Transverse colon (tissue), 4 donors: ENCODE measurements around the gene SEPTIN14. TPM values are rescaled to one million over a fixed set of nuclear protein-coding genes. Genes with fewer than 3 reads are reported as not detected.
"Not testable (repeated sequence)": the region's sequence is repeated elsewhere in the genome, so short reads cannot be mapped to it uniquely, and the experiment has no call there.

ENCODE experiments used
- DNase-seq: peaks from one replicate; pipeline ENCODE4 v3.0.0-alpha.2; 2019
- H3K27ac ChIP-seq, 4 donors: fragments of 200-600 bp; sonication (generic); 2 replicates each; pipeline ENCODE4 v1.5.1; 2016 to 2018; ENCODE audit warnings: inconsistent platforms in 4 of 4
- H3K27me3 ChIP-seq: fragments of 200-600 bp; sonication (generic); 2 replicates; pipeline ENCODE4 v1.5.1; 2017; ENCODE audit warnings: inconsistent platforms
- H3K36me3 ChIP-seq, 4 donors: fragments of 200-600 bp; sonication (generic); 2 replicates each; pipeline ENCODE4 v1.5.1; 2017 to 2019; ENCODE audit warnings: inconsistent platforms in 4 of 4
- H3K4me1 ChIP-seq, 4 donors: fragments of 200-600 bp; sonication (generic); 2 replicates each; pipeline ENCODE4 v1.5.1; 2017 to 2020; ENCODE audit warnings: inconsistent platforms in 4 of 4
- H3K4me3 ChIP-seq, 4 donors: fragments of 200-600 bp; sonication (generic); 1 replicate in 1 of 4; 2 replicates in 3 of 4; pipeline versions ENCODE4 v1.5.1 to v1.6.1; 2017 to 2019; ENCODE audit warnings: inconsistent platforms in 4 of 4
- H3K9me3 ChIP-seq, 2 donors: fragments of 200-600 bp; sonication (generic); 2 replicates each; pipeline ENCODE4 v1.5.1; 2017 to 2019; ENCODE audit warnings: inconsistent platforms in 2 of 2
- EP300 ChIP-seq: sonication (generic); formaldehyde crosslinking; IDR thresholded peaks from one replicate; pipeline ENCODE4 v1.6.1; 2017; ENCODE audit warnings: antibody characterized with exemption, low read depth
- POLR2A ChIP-seq: fragments of 450-650 bp; IDR thresholded peaks from one replicate; pipeline ENCODE4 v1.6.1; 2016; ENCODE audit warnings: antibody characterized with exemption, mild to moderate bottlenecking, moderate library complexity
- POLR2AphosphoS5 ChIP-seq, 3 donors: sonication (generic); formaldehyde crosslinking; IDR thresholded peaks; one replicate each; pipeline ENCODE4 v1.6.1; 2016; ENCODE audit warnings: antibody characterized with exemption in 3 of 3
- WGBS, 2 donors: methylation state at CpG; one replicate each; pipeline ENCODE4 v1.1.5; 2018; ENCODE audit warnings: low coverage in 1 of 2; 5-methylcytosine and 5-hydroxymethylcytosine counted together
- in situ Hi-C, 4 donors: fragments of 200-750 bp; cut with MboI; loops; one replicate each; pipeline versions ENCODE4 v1.15.0 to v1.15.1; 2017; ENCODE audit warnings: low sequenced_read_pairs in 3 of 4, low pct_ligation_motif_present in 1 of 4, low pct_unique_long_range_greater_than_20kb in 1 of 4
- intact Hi-C: fragments of 100-400 bp; cut with DNase I; formaldehyde crosslinking; loops from one replicate; pipeline ENCODE4 v1.15.1; 2023; ENCODE audit warnings: low total_unique reads
- total RNA-seq, 4 donors: library from RNA; depleted of rRNA; stranded (reverse); fragments of >200 nt; gene quantifications; one replicate each; pipeline ENCODE4 v1.1.0, GENCODE V29; 2016
- TF ChIP-seq, protein P1 (sequence below), 5 experiments: fragments of 200-600 bp in 3 of 5; fragments of 450-650 bp in 2 of 5; sonication (generic) in 3 of 5; IDR thresholded peaks; 1 replicate in 2 of 5; 2 replicates in 3 of 5; pipeline ENCODE4 v1.5.1; 2016 to 2017; ENCODE audit warnings: antibody characterized with exemption in 5 of 5, inconsistent platforms in 3 of 5, mild to moderate bottlenecking in 2 of 5, moderate library complexity in 1 of 5

SEPTIN14 gene
- total RNA-seq, 4 donors from 2014 or later: not detected

- H3K27me3 ChIP-seq: no peaks in the 10 kb centered on the region
- in situ Hi-C loops: no loop called here
- H3K9me3 ChIP-seq: no peaks in the 10 kb centered on the region
- no peaks in the 10 kb centered on the region for H3K36me3 ChIP-seq
- no peak for DNase-seq
- TF ChIP-seq, protein P1, sequence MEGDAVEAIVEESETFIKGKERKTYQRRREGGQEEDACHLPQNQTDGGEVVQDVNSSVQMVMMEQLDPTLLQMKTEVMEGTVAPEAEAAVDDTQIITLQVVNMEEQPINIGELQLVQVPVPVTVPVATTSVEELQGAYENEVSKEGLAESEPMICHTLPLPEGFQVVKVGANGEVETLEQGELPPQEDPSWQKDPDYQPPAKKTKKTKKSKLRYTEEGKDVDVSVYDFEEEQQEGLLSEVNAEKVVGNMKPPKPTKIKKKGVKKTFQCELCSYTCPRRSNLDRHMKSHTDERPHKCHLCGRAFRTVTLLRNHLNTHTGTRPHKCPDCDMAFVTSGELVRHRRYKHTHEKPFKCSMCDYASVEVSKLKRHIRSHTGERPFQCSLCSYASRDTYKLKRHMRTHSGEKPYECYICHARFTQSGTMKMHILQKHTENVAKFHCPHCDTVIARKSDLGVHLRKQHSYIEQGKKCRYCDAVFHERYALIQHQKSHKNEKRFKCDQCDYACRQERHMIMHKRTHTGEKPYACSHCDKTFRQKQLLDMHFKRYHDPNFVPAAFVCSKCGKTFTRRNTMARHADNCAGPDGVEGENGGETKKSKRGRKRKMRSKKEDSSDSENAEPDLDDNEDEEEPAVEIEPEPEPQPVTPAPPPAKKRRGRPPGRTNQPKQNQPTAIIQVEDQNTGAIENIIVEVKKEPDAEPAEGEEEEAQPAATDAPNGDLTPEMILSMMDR (IDR thresholded peaks at IDR 0.05): no peak
- TF ChIP-seq POLR2AphosphoS5 (IDR thresholded peaks at IDR 0.05): no peak
- no peak for TF ChIP-seq POLR2A
- TF ChIP-seq EP300: no peak
- H3K27ac ChIP-seq: no peak overlapping the region
- no peak overlapping the region for H3K4me3 ChIP-seq
- 91 to 100% methylated on average over 1 to 6 of the region's 6 CpGs for WGBS, 2 donors
- intact Hi-C loops: no loop called here
- no peaks in the 10 kb centered on the region for H3K4me1 ChIP-seq
Measured at GRCh38 chr7:55787796-55788195, 74.8 kb downstream of the SEPTIN14 start.

DNA sequence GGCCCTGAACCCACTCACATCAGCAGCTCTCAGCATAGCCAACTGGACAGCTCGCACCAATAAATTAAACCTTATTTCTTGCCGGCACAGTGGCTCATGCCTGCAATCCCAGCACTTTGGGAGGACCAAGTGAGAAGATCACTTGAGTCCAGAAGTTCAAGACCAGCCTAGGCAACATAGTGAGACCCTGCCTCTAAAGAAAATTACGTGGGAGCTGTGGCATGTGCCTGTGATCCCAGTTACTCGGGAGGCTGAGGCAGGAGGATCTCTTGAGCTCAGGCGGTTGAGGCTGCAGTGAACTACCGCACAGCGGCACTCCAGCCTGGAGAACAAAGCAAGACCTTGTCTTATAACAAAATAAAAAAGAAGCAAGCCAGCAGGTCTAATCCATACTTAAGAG lies 75.7 kb downstream of the SEPTIN14 start:
- no peak overlapping the region for H3K27ac ChIP-seq
- no peaks in the 10 kb centered on the region for H3K27me3 ChIP-seq
- no peak overlapping the region for H3K4me3 ChIP-seq
- 84 to 93% methylated on average over 3 to 7 of the region's 7 CpGs for WGBS, 2 donors
- no peaks in the 10 kb centered on the region for H3K9me3 ChIP-seq
- intact Hi-C loops (no loop called here), in situ Hi-C loops (no loop called here)
- no peaks in the 10 kb centered on the region for H3K4me1 ChIP-seq
- no peaks in the 10 kb centered on the region for H3K36me3 ChIP-seq
- TF ChIP-seq POLR2A (no peak), POLR2AphosphoS5 (IDR thresholded peaks at IDR 0.05) (no peak), EP300 (no peak)
- TF ChIP-seq, protein P1 (IDR thresholded peaks at IDR 0.05): no peak
- DNase-seq: no peak

DNA sequence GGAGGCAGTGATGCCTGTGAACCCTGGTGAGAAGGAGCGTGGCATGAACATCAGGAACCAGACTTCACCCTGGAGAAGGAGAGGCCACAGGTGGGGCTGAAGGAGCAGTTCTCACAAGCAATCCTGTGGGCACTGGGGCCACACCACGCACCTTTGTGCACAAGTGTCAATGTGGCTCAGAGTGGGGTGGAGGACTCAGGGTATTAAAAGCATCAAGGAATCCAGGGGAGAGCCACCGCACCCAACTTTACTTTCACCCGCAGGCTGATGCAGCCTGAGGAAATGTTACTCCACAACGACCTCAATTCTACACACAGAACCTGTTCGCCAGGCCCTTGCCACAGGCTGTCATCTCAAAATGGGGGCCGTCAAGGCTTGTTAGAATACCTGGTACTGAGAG lies 77.1 kb downstream of the SEPTIN14 start:
- H3K4me3 ChIP-seq, in situ Hi-C loops, H3K36me3 ChIP-seq, H3K4me1 ChIP-seq, intact Hi-C loops, DNase-seq, H3K9me3 ChIP-seq, H3K27ac ChIP-seq, H3K27me3 ChIP-seq: not testable (repeated sequence)
- WGBS, 2 donors: 60 to 91% methylated on average over 1 to 7 of the region's 7 CpGs

GRCh38 chr7:55784151-55784550 lies 78.4 kb downstream of the SEPTIN14 start:
- H3K36me3 ChIP-seq: no peaks in the 10 kb centered on the region
- 85% methylated on average over 4 of the region's 4 CpGs; no CpG with 5 or more reads in 1 of the 2 donors for WGBS, 2 donors
- no peak overlapping the region for H3K4me3 ChIP-seq
- DNase-seq: no peak
- TF ChIP-seq, protein P1 (IDR thresholded peaks at IDR 0.05): no peak
- TF ChIP-seq EP300: no peak
- TF ChIP-seq POLR2A: no peak
- no peak for TF ChIP-seq POLR2AphosphoS5 (IDR thresholded peaks at IDR 0.05)
- in situ Hi-C loops (no loop called here), intact Hi-C loops (no loop called here)
- no peaks in the 10 kb centered on the region for H3K9me3 ChIP-seq
- no peak overlapping the region for H3K27ac ChIP-seq
- no peaks in the 10 kb centered on the region for H3K4me1 ChIP-seq
- no peaks in the 10 kb centered on the region for H3K27me3 ChIP-seq

DNA sequence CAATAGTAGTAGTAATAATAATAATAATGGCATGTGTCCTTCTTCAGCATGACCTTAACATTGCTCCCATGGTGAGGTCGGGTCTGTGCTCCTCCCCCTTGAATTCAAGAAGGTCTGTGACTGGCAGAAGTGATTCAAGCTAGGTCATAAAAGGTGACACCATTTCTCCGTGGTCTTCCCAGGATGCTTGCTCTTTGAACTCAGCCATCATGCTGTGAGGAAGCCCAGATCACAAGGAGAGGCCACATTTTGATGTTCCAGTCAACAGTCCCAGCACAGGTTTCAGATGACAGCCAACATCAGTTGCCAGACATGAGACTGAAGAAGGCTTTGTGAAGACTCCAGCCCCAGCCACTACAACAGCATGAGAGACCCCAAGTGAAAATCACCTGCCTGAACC lies 83.9 kb downstream of the SEPTIN14 start:
- in situ Hi-C loops (no loop called here), intact Hi-C loops (no loop called here)
- Histone ChIP-seq H3K9me3 (no peaks in the 10 kb centered on the region), H3K4me1 (no peaks in the 10 kb centered on the region), H3K36me3 (no peaks in the 10 kb centered on the region), H3K27me3 (no peaks in the 10 kb centered on the region), H3K4me3 (no peak overlapping the region), H3K27ac (no peak overlapping the region)
- TF ChIP-seq, protein P1 (IDR thresholded peaks at IDR 0.05): no peak
- DNase-seq: no peak
- WGBS, 2 donors: 53% methylated on average over 2 of the region's 2 CpGs; no CpG with 5 or more reads in 1 of the 2 donors
